Mesenchymal stem cell (in vitro differentiated cells and primary cell): ENCODE data around the gene PDGFC.

Experiments used
- DNase-seq: peaks from one replicate; pipeline ENCODE4 v3.0.0-alpha.2; 2013
- H2AFZ ChIP-seq: one replicate; pipeline ENCODE4 v1.6.1; 2013; ENCODE audit warnings: low read depth, mild to moderate bottlenecking, control low read depth, inconsistent platforms, low read length, moderate library complexity
- H2AK5ac ChIP-seq: 2 replicates; pipeline ENCODE4 v1.6.1; 2013; ENCODE audit warnings: low read length, moderate library complexity, mild to moderate bottlenecking, inconsistent platforms; ENCODE audit not compliant: severe bottlenecking
- H2BK120ac ChIP-seq: one replicate; pipeline ENCODE4 v1.6.1; 2013; ENCODE audit warnings: low read depth, mild to moderate bottlenecking, inconsistent platforms, low read length, moderate library complexity
- H2BK12ac ChIP-seq, 2 experiments: one replicate each; pipeline ENCODE4 v1.6.1; 2013; ENCODE audit warnings: inconsistent platforms in 2 of 2, low read length in 2 of 2, mild to moderate bottlenecking in 2 of 2, moderate library complexity in 2 of 2, control low read depth in 1 of 2
- H2BK15ac ChIP-seq: one replicate; pipeline ENCODE4 v1.6.1; 2013; ENCODE audit warnings: mild to moderate bottlenecking, low read depth, inconsistent platforms; ENCODE audit not compliant: poor library complexity, severe bottlenecking
- H2BK5ac ChIP-seq: 2 replicates; pipeline ENCODE4 v1.6.1; 2013; ENCODE audit warnings: low read depth, mild to moderate bottlenecking, low read length, control low read depth, inconsistent platforms; ENCODE audit not compliant: poor library complexity, severe bottlenecking
- H3K14ac ChIP-seq, 2 experiments: one replicate each; pipeline ENCODE4 v1.6.1; 2013; ENCODE audit warnings: inconsistent platforms in 2 of 2, low read length in 2 of 2, control low read depth in 1 of 2, mild to moderate bottlenecking in 1 of 2, moderate library complexity in 1 of 2
- H3K18ac ChIP-seq, 2 experiments: one replicate each; pipeline ENCODE4 v1.6.1; 2013; ENCODE audit warnings: inconsistent platforms in 2 of 2, low read length in 2 of 2, control low read depth in 1 of 2, low read depth in 1 of 2, mild to moderate bottlenecking in 1 of 2
- H3K23ac ChIP-seq, 2 experiments: one replicate each; pipeline ENCODE4 v1.6.1; 2013; ENCODE audit warnings: inconsistent platforms in 2 of 2, low read length in 2 of 2, mild to moderate bottlenecking in 2 of 2, moderate library complexity in 2 of 2, control low read depth in 1 of 2
- H3K27ac ChIP-seq: 2 replicates; pipeline ENCODE4 v1.5.1; 2013; ENCODE audit warnings: mild to moderate bottlenecking, moderate library complexity, low read length, control low read depth, inconsistent platforms; ENCODE audit not compliant: poor library complexity, severe bottlenecking
- H3K27me3 ChIP-seq, 2 experiments: 2 replicates each; pipeline versions ENCODE4 v1.6.1 to v1.7.0; 2013; ENCODE audit warnings: low read length in 2 of 2, mild to moderate bottlenecking in 2 of 2, moderate library complexity in 2 of 2, control low read depth in 1 of 2, inconsistent platforms in 1 of 2; ENCODE audit not compliant: control insufficient read depth in 1 of 2, insufficient read depth in 1 of 2
- H3K36me3 ChIP-seq, 2 experiments: 2 replicates each; pipeline versions ENCODE4 v1.6.1 to v1.7.0; 2013; ENCODE audit warnings: low read length in 2 of 2, control low read depth in 1 of 2, inconsistent platforms in 1 of 2, low read depth in 1 of 2, mild to moderate bottlenecking in 1 of 2; ENCODE audit not compliant: insufficient read depth in 2 of 2, control insufficient read depth in 1 of 2
- H3K4ac ChIP-seq, 2 experiments: one replicate each; pipeline ENCODE4 v1.6.1; 2013; ENCODE audit warnings: inconsistent platforms in 2 of 2, low read length in 2 of 2, mild to moderate bottlenecking in 2 of 2, moderate library complexity in 2 of 2, control low read depth in 1 of 2, low read depth in 1 of 2
- H3K4me1 ChIP-seq: 2 replicates; pipeline ENCODE4 v1.6.1; 2013; ENCODE audit warnings: low read depth, low read length, control low read depth; ENCODE audit not compliant: control insufficient read depth, insufficient read depth
- H3K4me2 ChIP-seq: 2 replicates; pipeline ENCODE4 v1.6.1; 2013; ENCODE audit warnings: low read length, mild to moderate bottlenecking, inconsistent platforms; ENCODE audit not compliant: poor library complexity, severe bottlenecking
- H3K4me3 ChIP-seq, 2 experiments: 2 replicates each; pipeline versions ENCODE4 v1.5.1 to v1.7.0; 2013; ENCODE audit warnings: low read length in 2 of 2, mild to moderate bottlenecking in 2 of 2, control low read depth in 1 of 2, low read depth in 1 of 2; ENCODE audit not compliant: insufficient read depth in 1 of 2
- H3K79me1 ChIP-seq: replicated peaks from 2 replicates; pipeline ENCODE4 v1.6.1; 2013; ENCODE audit warnings: mild to moderate bottlenecking, control low read depth, low read length, inconsistent platforms; ENCODE audit not compliant: poor library complexity, severe bottlenecking
- H3K9ac ChIP-seq: 2 replicates; pipeline ENCODE4 v1.7.0; 2013; ENCODE audit warnings: mild to moderate bottlenecking, low read length, moderate library complexity
- H3K9me3 ChIP-seq: 2 replicates; pipeline ENCODE4 v1.7.0; 2013; ENCODE audit warnings: mild to moderate bottlenecking, low read length; ENCODE audit not compliant: control insufficient read depth
- H4K8ac ChIP-seq: one replicate; pipeline ENCODE4 v1.6.1; 2013; ENCODE audit warnings: inconsistent platforms, mild to moderate bottlenecking, low read length, moderate library complexity
- H4K91ac ChIP-seq: one replicate; pipeline ENCODE4 v1.6.1; 2013; ENCODE audit warnings: mild to moderate bottlenecking, low read length, inconsistent platforms
- WGBS: methylation state at CpG from one replicate; pipeline ENCODE4 v1.1.7; 2013; ENCODE audit warnings: mixed read lengths; 5-methylcytosine and 5-hydroxymethylcytosine counted together

PDGFC gene

GRCh38 chr4:157014621-157015591 is 43.3 kb upstream of the PDGFC start:
- no peak overlapping the region for H3K23ac ChIP-seq
- peak overlapping the region; percentile 62 for H3K27ac ChIP-seq
- H3K4me3 ChIP-seq, result peak overlapping the region in 1 of 2 experiments; percentile 6
- peak overlapping the region; percentile 2 to 67 for H3K18ac ChIP-seq
- no peak overlapping the region for H3K14ac ChIP-seq
- no peaks in the 10 kb centered on the region for H3K27me3 ChIP-seq
- H2BK120ac ChIP-seq, result no peak overlapping the region
- H3K4me1 ChIP-seq, result peaks cover 4% of the 10 kb centered on the region
- DNase-seq, result peak; percentile 91
- no peaks in the 10 kb centered on the region for H3K9me3 ChIP-seq
- no peak overlapping the region for H2BK5ac ChIP-seq
- H2AK5ac ChIP-seq, result no peak overlapping the region
- H2BK12ac ChIP-seq, result peak overlapping the region in 1 of 2 experiments; percentile 45
- no peaks in the 10 kb centered on the region for H3K79me1 ChIP-seq
- H3K36me3 ChIP-seq, result no peaks in the 10 kb centered on the region
- no peak overlapping the region for H4K91ac ChIP-seq
- peak overlapping the region; percentile 29 for H3K9ac ChIP-seq
- no peak overlapping the region for H3K4ac ChIP-seq
- H4K8ac ChIP-seq, result no peak overlapping the region
- no peak overlapping the region for H2BK15ac ChIP-seq
- WGBS, result 59% methylated on average over 12 of the region's 13 CpGs
- no peak overlapping the region for H2AFZ ChIP-seq
- peak overlapping the region; percentile 26 for H3K4me2 ChIP-seq

DNA sequence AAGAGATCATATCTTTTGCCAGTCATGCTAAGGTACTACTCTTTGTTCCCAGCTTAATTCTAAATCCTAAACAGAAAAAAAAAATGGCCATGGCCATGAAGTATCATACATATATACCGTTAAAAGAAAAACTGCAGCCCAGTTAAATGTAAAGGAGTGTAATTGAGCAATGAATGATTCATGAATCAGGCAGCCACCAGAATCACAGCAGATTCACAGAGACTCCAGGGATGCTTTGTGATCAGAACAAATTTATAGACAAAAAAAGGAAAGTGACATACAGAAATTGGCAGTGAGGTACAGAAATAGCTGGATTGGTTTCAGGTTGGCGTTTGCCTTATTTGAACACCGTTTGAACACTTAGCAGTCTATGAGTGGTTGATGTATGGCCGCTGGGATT is 42.1 kb upstream of the PDGFC start:
- no peak overlapping the region for H3K23ac ChIP-seq
- H2AK5ac ChIP-seq, result peak overlapping the region; percentile 31
- peak; percentile 18 for DNase-seq
- no peak overlapping the region for H3K9ac ChIP-seq
- no peak overlapping the region for H3K4me2 ChIP-seq
- H2BK120ac ChIP-seq, result no peak overlapping the region
- H4K91ac ChIP-seq, result no peak overlapping the region
- no peak overlapping the region for H3K4me3 ChIP-seq
- no peak overlapping the region for H2BK15ac ChIP-seq
- no peak overlapping the region for H4K8ac ChIP-seq
- H2BK5ac ChIP-seq, result no peak overlapping the region
- H3K4me1 ChIP-seq, result peaks cover 4% of the 10 kb centered on the region
- H3K27me3 ChIP-seq, result no peaks in the 10 kb centered on the region
- WGBS, result 94% methylated on average over 4 of the region's 4 CpGs
- no peaks in the 10 kb centered on the region for H3K36me3 ChIP-seq
- no peak overlapping the region for H3K14ac ChIP-seq
- H3K18ac ChIP-seq, result no peak overlapping the region
- no peak overlapping the region for H3K4ac ChIP-seq
- H2BK12ac ChIP-seq, result no peak overlapping the region
- H2AFZ ChIP-seq, result no peak overlapping the region
- no peaks in the 10 kb centered on the region for H3K79me1 ChIP-seq
- no peaks in the 10 kb centered on the region for H3K9me3 ChIP-seq
- no peak overlapping the region for H3K27ac ChIP-seq

DNA sequence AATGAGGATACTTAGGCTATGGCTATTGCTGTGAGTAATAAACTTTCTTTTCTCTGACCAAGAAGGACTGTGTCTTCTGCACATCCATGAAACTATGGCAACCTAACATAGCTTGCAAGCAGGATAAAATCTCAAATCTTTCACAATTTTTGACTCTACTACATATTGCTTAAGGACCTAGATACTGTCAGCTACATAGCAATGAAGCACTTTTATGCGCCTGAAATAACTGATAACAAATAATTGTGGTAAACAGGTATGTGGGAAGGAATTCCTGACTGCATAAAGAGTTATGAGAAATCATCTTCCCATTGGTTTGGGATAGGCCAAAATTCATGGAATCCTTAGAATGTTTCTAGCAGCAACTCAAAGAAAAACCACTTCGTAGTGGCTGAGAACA is 41.2 kb upstream of the PDGFC start:
- Histone ChIP-seq H3K9me3 (no peaks in the 10 kb centered on the region), H2BK12ac (peak overlapping the region in 1 of 2 experiments; percentile 71), H4K91ac (no peak overlapping the region), H3K4me3 (no peak overlapping the region), H3K4me1 (peaks cover 4% of the 10 kb centered on the region), H2AK5ac (no peak overlapping the region), H3K27ac (peak overlapping the region; percentile 62), H3K36me3 (no peaks in the 10 kb centered on the region), H3K27me3 (no peaks in the 10 kb centered on the region), H2BK5ac (no peak overlapping the region), H3K4ac (no peak overlapping the region), H2AFZ (no peak overlapping the region), H3K79me1 (no peaks in the 10 kb centered on the region), H3K18ac (no peak overlapping the region), H2BK15ac (no peak overlapping the region), H3K9ac (no peak overlapping the region), H2BK120ac (no peak overlapping the region), H3K23ac (no peak overlapping the region), H4K8ac (no peak overlapping the region), H3K14ac (no peak overlapping the region), H3K4me2 (no peak overlapping the region)
- 92% methylated on average over 2 of the region's 2 CpGs for WGBS
- peak; percentile 56 for DNase-seq

DNA sequence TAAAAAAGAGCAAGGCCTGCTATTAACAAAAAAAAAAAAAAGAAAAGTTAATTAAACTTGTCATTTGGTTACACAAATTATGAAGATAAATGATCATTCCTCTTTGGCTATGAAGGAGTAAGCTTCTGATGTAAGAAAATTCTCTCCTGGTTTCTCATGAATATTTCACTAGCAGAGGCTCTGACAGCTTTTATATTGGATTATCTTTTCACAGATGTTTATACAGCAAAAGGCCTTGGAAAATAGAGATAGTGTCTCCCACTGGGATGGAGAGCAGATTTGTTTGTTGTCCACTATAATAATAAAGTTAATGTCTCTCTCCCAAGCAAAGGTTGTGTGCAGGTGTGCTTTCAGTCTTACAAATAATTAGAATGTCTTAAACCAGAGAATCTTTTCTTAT is 40.7 kb upstream of the PDGFC start:
- no peak overlapping the region for H3K4me3 ChIP-seq
- no peak overlapping the region for H2AFZ ChIP-seq
- no peak overlapping the region for H3K4ac ChIP-seq
- H2BK120ac ChIP-seq, result no peak overlapping the region
- H2AK5ac ChIP-seq, result no peak overlapping the region
- no peak overlapping the region for H2BK5ac ChIP-seq
- no peak overlapping the region for H4K91ac ChIP-seq
- H3K36me3 ChIP-seq, result no peaks in the 10 kb centered on the region
- peaks cover 4% of the 10 kb centered on the region for H3K4me1 ChIP-seq
- H3K9ac ChIP-seq, result no peak overlapping the region
- H3K27me3 ChIP-seq, result no peaks in the 10 kb centered on the region
- DNase-seq, result no peak
- peak overlapping the region; percentile 62 for H3K27ac ChIP-seq
- no peak overlapping the region for H3K23ac ChIP-seq
- H3K4me2 ChIP-seq, result no peak overlapping the region
- no peak overlapping the region for H3K14ac ChIP-seq
- no peak overlapping the region for H2BK12ac ChIP-seq
- H2BK15ac ChIP-seq, result no peak overlapping the region
- no peaks in the 10 kb centered on the region for H3K79me1 ChIP-seq
- no peaks in the 10 kb centered on the region for H3K9me3 ChIP-seq
- no peak overlapping the region for H4K8ac ChIP-seq
- H3K18ac ChIP-seq, result no peak overlapping the region
